Gastrocnemius medialis (tissue), 4 donors: Measurements from ENCODE around the gene HABP2. TPM values are rescaled to one million over a fixed set of nuclear protein-coding genes. Genes with fewer than 3 reads are reported as not detected.

Experiments
- ATAC-seq, 2 donors: fragments of 150-250 bp; one replicate each; pipeline ENCODE4 v1.9.1; 2016
- DNase-seq, 2 donors: peaks; one replicate each; pipeline ENCODE4 v3.0.0-alpha.2; 2019
- H3K27ac ChIP-seq, 4 donors: fragments of 200-600 bp; sonication (generic); 1 replicate in 1 of 4; 2 replicates in 3 of 4; pipeline ENCODE4 v1.5.1; 2016 to 2018; ENCODE audit warnings: mild to moderate bottlenecking in 2 of 4, moderate library complexity in 1 of 4
- H3K27me3 ChIP-seq, 3 donors: fragments of 200-600 bp; sonication (generic) in 2 of 3; 1 replicate in 1 of 3; 2 replicates in 2 of 3; pipeline versions ENCODE4 v1.5.1 to v1.6.0; 2016 to 2019; ENCODE audit warnings: mild to moderate bottlenecking in 1 of 3, moderate library complexity in 1 of 3
- H3K36me3 ChIP-seq, 2 donors: fragments of 200-600 bp; sonication (generic) in 1 of 2; one replicate each; pipeline ENCODE4 v1.5.1; 2017 to 2018
- H3K4me1 ChIP-seq, 2 donors: fragments of 200-600 bp; sonication (generic) in 1 of 2; one replicate each; pipeline ENCODE4 v1.5.1; 2016 to 2017; ENCODE audit warnings: mild to moderate bottlenecking in 2 of 2
- H3K4me3 ChIP-seq, 4 donors: fragments of 200-600 bp; sonication (generic) in 3 of 4; 1 replicate in 1 of 4; 2 replicates in 3 of 4; pipeline ENCODE4 v1.5.1; 2016 to 2019; ENCODE audit warnings: mild to moderate bottlenecking in 2 of 4
- H3K9me3 ChIP-seq, 3 donors: fragments of 200-600 bp; sonication (generic) in 2 of 3; 1 replicate in 1 of 3; 2 replicates in 2 of 3; pipeline ENCODE4 v1.5.1; 2016 to 2019
- CTCF ChIP-seq, 5 experiments: fragments of 450-650 bp in 3 of 5; fragments of 200-600 bp in 2 of 5; sonication (generic) in 2 of 5; IDR thresholded peaks in 4 of 5; conservative IDR thresholded peaks in 1 of 5; 1 replicate in 4 of 5; 2 replicates in 1 of 5; pipeline ENCODE4 v1.5.1; 2016 to 2019; ENCODE audit warnings: antibody characterized with exemption in 5 of 5, mild to moderate bottlenecking in 3 of 5, moderate library complexity in 3 of 5
- POLR2A ChIP-seq, 2 donors: fragments of 450-650 bp; IDR thresholded peaks; one replicate each; pipeline ENCODE4 v1.6.1; 2017; ENCODE audit warnings: antibody characterized with exemption in 2 of 2, mild to moderate bottlenecking in 2 of 2, moderate library complexity in 2 of 2
- in situ Hi-C, 4 donors: fragments of 200-750 bp; cut with MboI; loops; one replicate each; pipeline versions ENCODE4 v1.15.0 to v1.8.0; 2017; ENCODE audit warnings: low sequenced_read_pairs in 4 of 4
- intact Hi-C: fragments of 100-400 bp; cut with DNase I; formaldehyde crosslinking; loops from one replicate; pipeline ENCODE4 v1.15.1; 2023; ENCODE audit warnings: low total_unique reads
- total RNA-seq, 4 donors: library from RNA; depleted of rRNA; stranded (reverse); fragments of >200 nt; gene quantifications; one replicate each; pipeline versions ENCODE4 v1.1.0 to v1.2.3, GENCODE V29; 2016

HABP2 gene
- total RNA-seq, 4 donors from 2014 or later: 0.26 to 0.60 TPM; not detected in 2

GRCh38 chr10:113544392-113544791 lies 8.5 kb upstream of the HABP2 start:
- no peak overlapping the region for H3K27ac ChIP-seq
- TF ChIP-seq POLR2A (IDR thresholded peaks at IDR 0.05): no peak
- no peak for TF ChIP-seq CTCF (IDR thresholded peaks at IDR 0.05 in 4 of 5, conservative IDR thresholded peaks at IDR 0.05 in 1 of 5)
- ATAC-seq: peak; percentile 63 to 72
- DNase-seq: no peak
- no peaks in the 10 kb centered on the region for H3K27me3 ChIP-seq
- H3K4me1 ChIP-seq: peaks cover 13 to 16% of the 10 kb centered on the region in 2 donors
- intact Hi-C loops (no loop called here), in situ Hi-C loops (no loop called here)
- H3K9me3 ChIP-seq: no peaks in the 10 kb centered on the region
- no peaks in the 10 kb centered on the region for H3K36me3 ChIP-seq
- no peak overlapping the region for H3K4me3 ChIP-seq

GRCh38 chr10:113547426-113547825 lies 5.4 kb upstream of the HABP2 start:
- intact Hi-C loops: no loop called here
- Histone ChIP-seq H3K27me3 (no peaks in the 10 kb centered on the region), H3K9me3 (no peaks in the 10 kb centered on the region), H3K4me1 (no peaks in the 10 kb centered on the region), H3K36me3 (no peaks in the 10 kb centered on the region), H3K27ac (no peak overlapping the region), H3K4me3 (no peak overlapping the region)
- in situ Hi-C loops: no loop called here
- DNase-seq (no peak), ATAC-seq (no peak)
- no peak for TF ChIP-seq POLR2A (IDR thresholded peaks at IDR 0.05)
- TF ChIP-seq CTCF (IDR thresholded peaks at IDR 0.05 in 4 of 5, conservative IDR thresholded peaks at IDR 0.05 in 1 of 5): no peak

- TF ChIP-seq POLR2A (IDR thresholded peaks at IDR 0.05) (no peak), CTCF (IDR thresholded peaks at IDR 0.05 in 4 of 5, conservative IDR thresholded peaks at IDR 0.05 in 1 of 5) (no peak)
Measured at GRCh38 chr10:113549856-113550255, 3.0 kb upstream of the HABP2 start.

GRCh38 chr10:113550365-113550764 lies 2.5 kb upstream of the HABP2 start:
- Histone ChIP-seq H3K9me3 (no peaks in the 10 kb centered on the region), H3K36me3 (no peaks in the 10 kb centered on the region), H3K27ac (no peak overlapping the region), H3K4me1 (no peaks in the 10 kb centered on the region), H3K4me3 (no peak overlapping the region), H3K27me3 (peaks cover 0 to 3% (median 0%) of the 10 kb centered on the region in 3 donors)
- no peak for TF ChIP-seq CTCF (IDR thresholded peaks at IDR 0.05 in 4 of 5, conservative IDR thresholded peaks at IDR 0.05 in 1 of 5)
- no peak for TF ChIP-seq POLR2A (IDR thresholded peaks at IDR 0.05)
- in situ Hi-C loops: no loop called here
- no peak for DNase-seq
- intact Hi-C loops: no loop called here
- ATAC-seq: peak in 1 of 2 donors; percentile 18

More at GRCh38 chr10:113549856-113550255, 3.0 kb upstream of the HABP2 start:
- intact Hi-C loops: no loop called here
- no peak overlapping the region for H3K27ac ChIP-seq
- H3K27me3 ChIP-seq: no peaks in the 10 kb centered on the region
- H3K9me3 ChIP-seq: no peaks in the 10 kb centered on the region
- ATAC-seq: no peak
- H3K4me3 ChIP-seq: no peak overlapping the region
- no peaks in the 10 kb centered on the region for H3K4me1 ChIP-seq
- no peak for DNase-seq
- no peaks in the 10 kb centered on the region for H3K36me3 ChIP-seq
- in situ Hi-C loops: no loop called here

GRCh38 chr10:113552014-113552413 lies 839 bp upstream of the HABP2 start:
- in situ Hi-C loops (no loop called here), intact Hi-C loops (no loop called here)
- TF ChIP-seq CTCF (IDR thresholded peaks at IDR 0.05 in 4 of 5, conservative IDR thresholded peaks at IDR 0.05 in 1 of 5) (no peak), POLR2A (IDR thresholded peaks at IDR 0.05) (no peak)

More at GRCh38 chr10:113552014-113552413, 839 bp upstream of the HABP2 start:
- no peaks in the 10 kb centered on the region for H3K36me3 ChIP-seq
- peaks cover 0 to 3% (median 0%) of the 10 kb centered on the region in 3 donors for H3K27me3 ChIP-seq
- H3K4me3 ChIP-seq: no peak overlapping the region
- no peak for DNase-seq
- no peak overlapping the region for H3K27ac ChIP-seq
- no peak for ATAC-seq
- H3K9me3 ChIP-seq: no peaks in the 10 kb centered on the region
- no peaks in the 10 kb centered on the region for H3K4me1 ChIP-seq
